Dendritic cell treated with granulocyte-macrophage colony-stimulating factor and Interleukin-4, amounts not matched to agents 40 ng/mL and 50 ng/mL, for 4 days (primary cell): ENCODE results near the gene SNTN.

Experiments
- H3K27ac Mint-ChIP-seq: one replicate; pipeline ENCODE4 v1.8.0; 2022; ENCODE audit warnings: mild to moderate bottlenecking, mixed read lengths
- H3K27me3 Mint-ChIP-seq: one replicate; pipeline ENCODE4 v1.8.0; 2022; ENCODE audit warnings: mild to moderate bottlenecking, mixed read lengths
- H3K36me3 Mint-ChIP-seq: one replicate; pipeline ENCODE4 v1.8.0; 2022; ENCODE audit warnings: low read depth, mixed read lengths
- H3K4me1 Mint-ChIP-seq: one replicate; pipeline ENCODE4 v1.8.0; 2022; ENCODE audit warnings: low read depth, mixed read lengths
- H3K4me3 Mint-ChIP-seq: one replicate; pipeline ENCODE4 v1.8.0; 2022; ENCODE audit warnings: mild to moderate bottlenecking, moderate library complexity, mixed read lengths
- H3K9me3 Mint-ChIP-seq: one replicate; pipeline ENCODE4 v1.8.0; 2022; ENCODE audit warnings: mixed read lengths
- intact Hi-C: fragments of 100-400 bp; cut with micrococcal nuclease; formaldehyde crosslinking; loops from one replicate; pipeline ENCODE4 v1.15.0; 2022

SNTN gene

DNA sequence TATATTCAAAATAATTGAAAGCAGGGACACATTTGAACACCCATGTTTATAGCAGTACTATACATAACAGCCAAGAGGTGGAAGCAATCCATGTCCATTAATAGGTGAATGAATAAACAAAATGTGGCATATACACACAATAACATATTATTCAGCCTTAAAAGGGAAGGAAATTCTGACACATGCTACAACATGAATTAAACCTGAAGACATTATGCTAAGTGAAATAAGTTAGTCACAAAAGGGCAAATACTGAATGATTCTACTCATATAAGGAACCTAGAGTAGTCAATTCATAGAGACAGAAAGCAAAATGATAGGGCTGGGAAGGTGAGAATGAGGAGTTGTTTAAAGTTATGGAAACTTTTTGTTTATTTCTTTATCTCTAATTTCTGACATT, 40.9 kb downstream of the SNTN start:
- no peak overlapping the region for H3K4me3 Mint-ChIP-seq
- intact Hi-C loops: no loop called here
- H3K36me3 Mint-ChIP-seq: no peaks in the 10 kb centered on the region
- H3K4me1 Mint-ChIP-seq: no peaks in the 10 kb centered on the region
- no peaks in the 10 kb centered on the region for H3K27me3 Mint-ChIP-seq
- peaks cover 37% of the 10 kb centered on the region for H3K9me3 Mint-ChIP-seq
- no peak overlapping the region for H3K27ac Mint-ChIP-seq

DNA sequence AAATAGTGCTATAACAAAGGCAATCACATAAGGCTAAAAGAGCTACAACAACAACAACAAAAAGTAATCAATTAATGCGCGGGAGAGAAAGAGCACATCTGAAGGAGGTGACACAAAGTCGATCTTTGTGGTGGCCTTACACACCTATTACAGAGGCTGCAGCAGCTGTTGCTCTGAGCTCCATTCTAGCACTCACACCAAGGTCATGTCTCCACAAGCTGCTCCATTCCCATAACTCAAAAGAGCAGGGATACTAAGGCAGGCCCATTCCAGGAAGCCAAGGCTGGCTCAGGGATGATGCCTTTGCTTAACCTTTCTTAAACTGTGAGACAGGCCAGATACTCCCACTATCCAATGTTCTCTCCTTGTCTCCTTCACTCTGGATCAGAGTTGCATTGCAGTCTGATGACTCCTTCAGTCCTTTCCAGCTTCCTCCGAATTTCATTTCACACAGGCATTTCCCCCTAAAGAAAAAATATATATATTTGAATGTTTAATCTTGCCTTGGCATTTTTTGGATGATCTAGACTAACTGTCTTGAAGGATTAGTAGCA, 52.7 kb downstream of the SNTN start:
- peaks cover 1% of the 10 kb centered on the region for H3K27me3 Mint-ChIP-seq
- no peak overlapping the region for H3K27ac Mint-ChIP-seq
- no peaks in the 10 kb centered on the region for H3K36me3 Mint-ChIP-seq
- no peak overlapping the region for H3K4me3 Mint-ChIP-seq
- intact Hi-C loops: no loop called here
- H3K9me3 Mint-ChIP-seq: no peaks in the 10 kb centered on the region
- no peaks in the 10 kb centered on the region for H3K4me1 Mint-ChIP-seq

DNA sequence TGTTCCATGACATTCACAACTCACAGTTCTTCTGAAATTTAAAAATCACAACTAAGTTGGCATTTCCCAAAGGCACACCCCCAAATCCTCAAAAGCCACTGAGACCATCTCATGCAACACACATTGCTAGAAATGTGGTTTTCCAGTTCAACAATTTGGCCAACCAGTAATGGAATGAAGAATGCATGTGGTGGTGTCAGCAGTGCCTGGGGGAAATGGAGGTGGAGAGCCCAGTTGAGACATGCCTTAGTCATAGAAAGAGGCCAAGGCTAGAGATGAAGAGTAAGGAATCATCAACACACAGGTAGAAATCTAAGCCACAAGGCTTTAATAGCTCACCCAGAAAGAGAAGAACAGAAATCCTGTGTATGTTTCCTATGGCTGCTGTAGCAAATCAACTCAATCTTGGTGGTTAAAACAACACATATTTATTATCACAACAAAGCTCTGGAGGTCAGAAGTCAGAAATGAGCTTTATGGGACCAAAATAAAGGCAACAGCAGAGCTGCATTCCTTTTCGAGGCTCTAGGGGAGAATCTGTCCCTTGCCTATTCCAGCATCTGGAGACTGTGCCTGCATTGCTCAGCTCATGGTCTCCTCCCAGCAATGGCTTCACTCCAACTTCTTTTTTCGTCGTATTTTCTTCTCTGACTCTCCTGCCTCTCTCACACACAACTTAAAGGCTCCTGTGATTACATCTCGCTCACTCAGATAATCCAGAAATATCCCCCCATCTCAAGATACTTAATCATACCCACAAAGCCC, 54.0 kb downstream of the SNTN start:
- no peaks in the 10 kb centered on the region for H3K4me1 Mint-ChIP-seq
- no peaks in the 10 kb centered on the region for H3K36me3 Mint-ChIP-seq
- H3K4me3 Mint-ChIP-seq: no peak overlapping the region
- intact Hi-C loops: no loop called here
- H3K27me3 Mint-ChIP-seq: peaks cover 1% of the 10 kb centered on the region
- H3K9me3 Mint-ChIP-seq: no peaks in the 10 kb centered on the region
- no peak overlapping the region for H3K27ac Mint-ChIP-seq

DNA sequence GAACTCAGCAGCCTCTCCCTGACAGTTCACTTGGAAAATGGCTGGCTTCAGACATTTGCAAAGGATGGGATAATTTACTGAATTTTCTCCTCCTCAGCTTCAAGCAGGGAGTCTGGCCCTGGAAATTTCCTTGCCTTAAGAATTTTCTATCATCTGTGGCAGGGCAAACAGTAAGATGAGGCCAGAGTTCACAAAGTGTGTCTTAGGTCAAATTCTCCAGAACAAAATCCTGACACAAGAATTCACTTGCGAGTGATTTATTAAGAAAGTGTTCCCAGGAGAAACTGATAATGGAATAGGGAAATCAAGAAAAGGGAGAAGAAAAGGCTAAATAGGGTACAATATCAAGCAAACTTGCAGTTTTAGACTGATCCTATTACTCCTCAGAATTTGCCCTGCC, 55.3 kb downstream of the SNTN start:
- Mint-ChIP-seq H3K27ac (no peak overlapping the region), H3K4me3 (no peak overlapping the region), H3K27me3 (peaks cover 1% of the 10 kb centered on the region), H3K36me3 (no peaks in the 10 kb centered on the region), H3K4me1 (no peaks in the 10 kb centered on the region), H3K9me3 (no peaks in the 10 kb centered on the region)
- intact Hi-C loops: no loop called here

DNA sequence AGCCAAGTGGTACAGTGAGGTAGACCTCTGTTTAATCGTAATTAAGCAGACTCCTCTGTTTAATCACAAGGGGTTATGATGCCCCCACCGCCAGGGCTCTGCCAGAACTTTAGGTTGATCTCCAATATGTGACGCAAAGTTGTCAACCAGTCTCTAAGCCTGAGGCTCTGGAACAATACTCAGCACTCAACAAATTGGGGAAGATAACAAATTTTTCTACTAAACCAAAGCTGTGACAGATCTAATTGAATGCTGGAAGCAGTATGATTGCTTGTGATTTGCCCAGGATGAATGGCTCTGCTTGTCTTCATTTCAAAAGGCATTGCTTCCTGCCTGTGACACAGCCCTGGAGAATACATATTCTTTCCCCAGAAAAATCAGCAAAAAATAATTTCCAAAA, 57.1 kb downstream of the SNTN start:
- H3K9me3 Mint-ChIP-seq: no peaks in the 10 kb centered on the region
- H3K27me3 Mint-ChIP-seq: peaks cover 1% of the 10 kb centered on the region
- H3K4me1 Mint-ChIP-seq: no peaks in the 10 kb centered on the region
- no peaks in the 10 kb centered on the region for H3K36me3 Mint-ChIP-seq
- H3K4me3 Mint-ChIP-seq: no peak overlapping the region
- H3K27ac Mint-ChIP-seq: no peak overlapping the region
- intact Hi-C loops: no loop called here
